SK-N-SH (cell line): ENCODE data around the gene ZBTB5. TPM values are rescaled to one million over a fixed set of nuclear protein-coding genes. Genes with fewer than 3 reads are reported as not detected.

Source experiments
- CTCF ChIA-PET: fragments of 300-600, 350-600 bp; formaldehyde crosslinking; extraction: SDS; loops from one replicate; lab custom pipeline; 2021; lab: Yijun Ruan, JAX
- POLR2A ChIA-PET: fragments of 350-600 bp; sonication (Branson Sonifier 250); formaldehyde crosslinking; extraction: SDS; loops from one replicate; lab custom pipeline; 2020; ENCODE audit warnings: antibody characterized with exemption, inconsistent platforms; lab: Yijun Ruan, JAX
- DNase-seq: peaks from one replicate; pipeline ENCODE4 v3.0.0; 2012
- H2AFZ ChIP-seq: fragments of 200-600 bp; sonication (generic); 2 replicates; pipeline ENCODE4 v1.8.1; 2016; ENCODE audit warnings: antibody characterized with exemption, mild to moderate bottlenecking, low read depth
- H3F3A ChIP-seq: fragments of 200-600 bp; sonication (generic); replicated peaks from 2 replicates; pipeline ENCODE3; 2016; ENCODE audit warnings: antibody characterized with exemption, mild to moderate bottlenecking; ENCODE audit not compliant: insufficient read depth
- H3K27ac ChIP-seq, 2 experiments: fragments of 200-500 bp in 1 of 2; fragments of 200-600 bp in 1 of 2; sonication (Bioruptor generic) in 1 of 2; sonication (generic), shearing (Covaris generic) in 1 of 2; 2 replicates each; pipeline versions ENCODE4 v1.5.1 to v1.6.1; 2014 to 2016; ENCODE audit warnings: low read depth in 2 of 2, inconsistent platforms in 1 of 2, low read length in 1 of 2, mild to moderate bottlenecking in 1 of 2, mixed read lengths in 1 of 2
- H3K27me3 ChIP-seq: fragments of 200-600 bp; sonication (generic), shearing (Covaris generic); 2 replicates; pipeline ENCODE4 v1.6.1; 2016; ENCODE audit warnings: mixed run types; ENCODE audit not compliant: insufficient read depth
- H3K36me3 ChIP-seq, 2 experiments: fragments of 200-500 bp in 1 of 2; fragments of 200-600 bp in 1 of 2; sonication (Bioruptor generic) in 1 of 2; sonication (generic) in 1 of 2; replicated peaks in 1 of 2; 2 replicates each; pipeline versions ENCODE3 to v1.5.1; 2014 to 2016; ENCODE audit warnings: low read length in 1 of 2, mild to moderate bottlenecking in 1 of 2; ENCODE audit not compliant: insufficient read depth in 2 of 2, control insufficient read depth in 1 of 2
- H3K4me1 ChIP-seq, 2 experiments: fragments of 200-500 bp in 1 of 2; fragments of 200-600 bp in 1 of 2; sonication (Bioruptor generic) in 1 of 2; sonication (generic), shearing (Covaris generic) in 1 of 2; 2 replicates each; pipeline versions ENCODE4 v1.5.1 to v1.6.1; 2014 to 2016; ENCODE audit warnings: low read depth in 1 of 2, low read length in 1 of 2, mixed run types in 1 of 2; ENCODE audit not compliant: insufficient read depth in 2 of 2, control insufficient read depth in 1 of 2
- H3K4me2 ChIP-seq: fragments of 200-600 bp; sonication (generic), shearing (Covaris generic); 2 replicates; pipeline ENCODE4 v1.6.1; 2017; ENCODE audit warnings: mixed run types
- H3K4me3 ChIP-seq, 2 experiments: fragments of 200-500 bp in 1 of 2; fragments of 200-600 bp in 1 of 2; sonication (Bioruptor generic) in 1 of 2; sonication (generic), shearing (Covaris generic) in 1 of 2; 2 replicates each; pipeline versions ENCODE4 v1.5.1 to v1.8.1; 2014 to 2016; ENCODE audit warnings: low read depth in 2 of 2, inconsistent platforms in 1 of 2, low read length in 1 of 2, mild to moderate bottlenecking in 1 of 2, mixed read lengths in 1 of 2, moderate library complexity in 1 of 2
- H3K79me2 ChIP-seq: fragments of 200-600 bp; sonication (generic); 2 replicates; pipeline ENCODE4 v1.8.1; 2017; ENCODE audit warnings: mild to moderate bottlenecking; ENCODE audit not compliant: insufficient read depth
- H3K9ac ChIP-seq: fragments of 200-600 bp; sonication (generic); 2 replicates; pipeline ENCODE4 v1.6.1; 2017; ENCODE audit warnings: mixed run types
- H3K9me2 ChIP-seq: fragments of 200-600 bp; sonication (generic); 2 replicates; pipeline ENCODE4 v1.6.1; 2017; ENCODE audit warnings: mixed run types
- H3K9me3 ChIP-seq: fragments of 200-600 bp; sonication (generic); 2 replicates; pipeline ENCODE4 v1.6.1; 2017; ENCODE audit warnings: mixed run types, mild to moderate bottlenecking, moderate library complexity
- H4K20me1 ChIP-seq: fragments of 200-600 bp; sonication (generic); 2 replicates; pipeline ENCODE4 v1.6.1; 2017; ENCODE audit warnings: mild to moderate bottlenecking, mixed run types; ENCODE audit not compliant: insufficient read depth
- ELF1 ChIP-seq: IDR thresholded peaks from 2 replicates; pipeline ENCODE4 v1.4.0; 2012
- FOXJ3 ChIP-seq: sonication (generic); formaldehyde crosslinking; IDR thresholded peaks from 2 replicates; pipeline ENCODE4 v1.5.1; 2020; ENCODE audit warnings: mild to moderate bottlenecking, missing genetic modification reagents
- FOXM1 ChIP-seq: IDR thresholded peaks from 2 replicates; pipeline ENCODE4 v1.4.0; 2012; ENCODE audit warnings: low read depth, mild to moderate bottlenecking
- GATA2 ChIP-seq: sonication (generic); formaldehyde crosslinking; IDR thresholded peaks from 2 replicates; pipeline ENCODE4 v1.5.0; 2020; ENCODE audit warnings: mild to moderate bottlenecking, missing genetic modification reagents
- IRF3 ChIP-seq: fragments of 150-350 bp; IDR thresholded peaks from 2 replicates; pipeline ENCODE4 v1.6.1; 2016; ENCODE audit warnings: mild to moderate bottlenecking, low read depth, low read length
- MEF2A ChIP-seq: IDR thresholded peaks from 2 replicates; pipeline ENCODE4 v1.4.0; 2012; ENCODE audit warnings: low read depth, borderline replicate concordance
- PBX3 ChIP-seq: IDR thresholded peaks from 2 replicates; pipeline ENCODE4; 2012
- TAF1 ChIP-seq: IDR thresholded peaks from 2 replicates; pipeline ENCODE4 v1.6.1; 2012; ENCODE audit warnings: low read depth, mild to moderate bottlenecking, low read length, moderate library complexity, borderline replicate concordance
- TEAD4 ChIP-seq: IDR thresholded peaks from 2 replicates; pipeline ENCODE4 v1.4.0; 2012; ENCODE audit warnings: mild to moderate bottlenecking, borderline replicate concordance; ENCODE audit not compliant: insufficient read depth
- USF2 ChIP-seq: fragments of 150-350 bp; IDR thresholded peaks from 2 replicates; pipeline ENCODE4 v1.6.1; 2017; ENCODE audit warnings: antibody characterized with exemption, low read length, low read depth, borderline replicate concordance
- ZBTB33 ChIP-seq: IDR thresholded peaks from 2 replicates; pipeline ENCODE4 v1.4.0; 2012; ENCODE audit warnings: low read depth, borderline replicate concordance
- WGBS: methylation state at CpG from one replicate; pipeline ENCODE4 v1.1.6; 2017; ENCODE audit warnings: low lambda C conversion rate; 5-methylcytosine and 5-hydroxymethylcytosine counted together
- polyA plus RNA-seq, 3 experiments: library from polyadenylated mRNA; depleted of rRNA; stranded (reverse); fragments of >200 nt; gene quantifications; 2 replicates each; pipeline ENCODE4 v1.2.3, GENCODE V29; 2012

Gene ZBTB5
- polyA plus RNA-seq, 1 of the 3 experiments (the other 2 are of a cell fraction) = 6.3 TPM

- TF ChIP-seq ZBTB33 (no peak), MEF2A (no peak), GATA2 (no peak)
Observed at GRCh38 chr9:37499297-37499696, 34.0 kb upstream of the ZBTB5 start (continued).

- Histone ChIP-seq H3K79me2 (no peaks in the 10 kb centered on the region), H3K9ac (no peak overlapping the region), H3K36me3 (peaks cover 34 to 68% of the 10 kb centered on the region in 2 experiments)
- TF ChIP-seq ELF1 = no peak
- TF ChIP-seq PBX3 = no peak
- TF ChIP-seq, all 33 proteins: peak for 0
- no peaks in the 10 kb centered on the region for H3K9me2 ChIP-seq
- CTCF ChIA-PET = no interaction called here
- H3K9me3 ChIP-seq = no peaks in the 10 kb centered on the region
- H4K20me1 ChIP-seq = no peaks in the 10 kb centered on the region
- H3K4me2 ChIP-seq = no peak overlapping the region
- no peaks in the 10 kb centered on the region for H3K4me1 ChIP-seq
- H2AFZ ChIP-seq = no peak overlapping the region
- H3F3A ChIP-seq = no peaks in the 10 kb centered on the region
- POLR2A ChIA-PET = no interaction called here
- H3K27ac ChIP-seq = no peak overlapping the region
- whole genome bisulfite sequencing = 97% methylated on average over 3 of the region's 3 CpGs
- no peak for DNase-seq
- no peak overlapping the region for H3K4me3 ChIP-seq
- H3K27me3 ChIP-seq = no peaks in the 10 kb centered on the region
Observed at GRCh38 chr9:37498457-37498856, 33.2 kb upstream of the ZBTB5 start.

- Histone ChIP-seq H3K4me1 (no peaks in the 10 kb centered on the region), H3K4me3 (no peak overlapping the region), H3K27me3 (no peaks in the 10 kb centered on the region), H3K79me2 (no peaks in the 10 kb centered on the region), H3K4me2 (no peak overlapping the region), H4K20me1 (no peaks in the 10 kb centered on the region), H3K9me3 (no peaks in the 10 kb centered on the region), H3K36me3 (peaks cover 39 to 68% of the 10 kb centered on the region in 2 experiments), H3K27ac (no peak overlapping the region), H3K9me2 (no peaks in the 10 kb centered on the region), H3F3A (no peaks in the 10 kb centered on the region), H2AFZ (no peak overlapping the region), H3K9ac (no peak overlapping the region)
- 100% methylated on average over 3 of the region's 3 CpGs for WGBS
- ChIA-PET CTCF (interaction anchor here (0.6 kb wide), 1 partner anchor 333 kb away, joined by 3 read pairs; no protein-coding TSS in a partner anchor), POLR2A (no interaction called here)
- TF ChIP-seq TEAD4 (no peak), FOXJ3 (CRISPR knock-in tag) (no peak), FOXM1 (no peak), ELF1 (no peak), IRF3 (no peak), USF2 (no peak), TAF1 (no peak)
- no peak for DNase-seq
Observed at GRCh38 chr9:37497320-37497719, 32.1 kb upstream of the ZBTB5 start.
